Keratinocyte (primary cell): ENCODE measurements around the gene GPC4.

Experiments used
- EZH2 ChIP-seq: IDR thresholded peaks from one replicate; pipeline ENCODE4 v1.6.1; 2012; ENCODE audit warnings: inconsistent platforms, mild to moderate bottlenecking, low read length, moderate library complexity
- TF ChIP-seq, protein P1 (sequence below), 3 experiments: IDR thresholded peaks in 1 of 3; conservative IDR thresholded peaks in 1 of 3; optimal IDR thresholded peaks in 1 of 3; 2 replicates in 2 of 3; 3 replicates in 1 of 3; pipeline versions ENCODE3 to v1.5.1; 2011; ENCODE audit warnings: low read length in 3 of 3, mild to moderate bottlenecking in 3 of 3, moderate library complexity in 2 of 3, control low read depth in 1 of 3, inconsistent platforms in 1 of 3; ENCODE audit not compliant: insufficient read depth in 2 of 3; ENCODE audit errors: extremely low read depth in 1 of 3

DNA sequence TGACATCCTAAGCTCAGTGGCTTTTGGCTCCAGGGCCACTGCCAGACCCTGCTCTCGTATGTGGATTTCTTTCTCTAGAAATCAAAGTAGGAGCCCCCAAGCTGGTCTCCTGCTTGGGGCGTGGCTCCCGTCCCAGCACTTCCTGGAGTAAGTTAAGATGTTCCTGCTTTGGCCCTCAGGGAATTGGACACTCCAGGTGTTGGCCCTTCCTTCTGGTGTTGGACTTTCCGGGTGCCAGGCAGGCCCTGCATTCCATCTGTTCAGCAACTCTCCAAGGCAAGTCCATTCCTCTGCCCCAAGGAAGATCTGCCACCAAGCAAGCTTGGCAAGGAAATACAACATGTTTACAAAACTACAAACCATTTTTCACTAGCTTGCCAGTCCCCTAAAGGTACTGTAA is 22.1 kb upstream of the GPC4 start:
- TF ChIP-seq, protein P1, sequence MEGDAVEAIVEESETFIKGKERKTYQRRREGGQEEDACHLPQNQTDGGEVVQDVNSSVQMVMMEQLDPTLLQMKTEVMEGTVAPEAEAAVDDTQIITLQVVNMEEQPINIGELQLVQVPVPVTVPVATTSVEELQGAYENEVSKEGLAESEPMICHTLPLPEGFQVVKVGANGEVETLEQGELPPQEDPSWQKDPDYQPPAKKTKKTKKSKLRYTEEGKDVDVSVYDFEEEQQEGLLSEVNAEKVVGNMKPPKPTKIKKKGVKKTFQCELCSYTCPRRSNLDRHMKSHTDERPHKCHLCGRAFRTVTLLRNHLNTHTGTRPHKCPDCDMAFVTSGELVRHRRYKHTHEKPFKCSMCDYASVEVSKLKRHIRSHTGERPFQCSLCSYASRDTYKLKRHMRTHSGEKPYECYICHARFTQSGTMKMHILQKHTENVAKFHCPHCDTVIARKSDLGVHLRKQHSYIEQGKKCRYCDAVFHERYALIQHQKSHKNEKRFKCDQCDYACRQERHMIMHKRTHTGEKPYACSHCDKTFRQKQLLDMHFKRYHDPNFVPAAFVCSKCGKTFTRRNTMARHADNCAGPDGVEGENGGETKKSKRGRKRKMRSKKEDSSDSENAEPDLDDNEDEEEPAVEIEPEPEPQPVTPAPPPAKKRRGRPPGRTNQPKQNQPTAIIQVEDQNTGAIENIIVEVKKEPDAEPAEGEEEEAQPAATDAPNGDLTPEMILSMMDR (optimal IDR thresholded peaks at IDR 0.05 in 1 of 3, IDR thresholded peaks at IDR 0.05 in 1 of 3, conservative IDR thresholded peaks at IDR 0.05 in 1 of 3; ENCODE audit: extremely low read depth in 1 of 3, insufficient read depth in 2 of 3, low read length in 3 of 3), result no peak
- no peak for TF ChIP-seq EZH2
